K562 (cell line): ENCODE results near the gene GRWD1. TPM values are rescaled to one million over a fixed set of nuclear protein-coding genes. Genes with fewer than 3 reads are reported as not detected.

Source experiments
- ATAC-seq: fragments of 200-7000 bp; cut with Tn5 transposase; 3 replicates; pipeline ENCODE4 v1.9.1; 2020; ENCODE audit warnings: moderate library complexity
- BruUV-seq: library from RNA; stranded (reverse); fragments of 400-500 nt; replicated peaks from 2 replicates; lab custom pipeline; 2021; lab: Mats Ljungman, UMichigan
- CTCF ChIA-PET: fragments of 300-600 bp; formaldehyde crosslinking; extraction: SDS; loops from one replicate; lab custom pipeline; 2021; ENCODE audit warnings: low intra/inter-chr PET ratio; lab: Yijun Ruan, JAX
- POLR2A ChIA-PET: fragments of 300-600, 350-650 bp; sonication (Branson Sonifier 250); formaldehyde crosslinking; extraction: SDS; loops from one replicate; lab custom pipeline; 2021; ENCODE audit warnings: antibody characterized with exemption, inconsistent platforms; lab: Yijun Ruan, JAX
- DNase-seq, 4 experiments: peaks; one replicate each; pipeline versions ENCODE4 v3.0.0 to v3.0.0-alpha.2; 2011 to 2018; ENCODE audit warnings: low spot score in 3 of 4, mixed read lengths in 3 of 4; ENCODE audit errors: extremely low read depth in 1 of 4
- FAIRE-seq: peaks from 2 replicates; lab custom pipeline; 2011; peaks lifted over from hg19 to GRCh38; lab: Jason Lieb, UNC
- H2AFZ ChIP-seq: 2 replicates; pipeline ENCODE4 v1.6.0; 2011; ENCODE audit warnings: low read depth, low read length, control low read depth, inconsistent platforms
- H3K27ac ChIP-seq: fragments of 200-600 bp; 3 replicates; pipeline ENCODE4 v1.8.0; 2011; ENCODE audit warnings: low read depth, mild to moderate bottlenecking, control low read depth, inconsistent platforms, low read length, moderate library complexity, mixed read lengths; ENCODE audit errors: extremely low read depth
- H3K27me3 ChIP-seq, 2 experiments: fragments of 300-600 bp in 1 of 2; 2 replicates in 1 of 2; 3 replicates in 1 of 2; pipeline versions ENCODE4 v1.6.0 to v1.8.0; 2011; ENCODE audit warnings: inconsistent platforms in 2 of 2, low read length in 2 of 2, mild to moderate bottlenecking in 1 of 2, mixed read lengths in 1 of 2, moderate library complexity in 1 of 2; ENCODE audit not compliant: control insufficient read depth in 2 of 2, insufficient read depth in 2 of 2
- H3K36me3 ChIP-seq: fragments of 300-600 bp; 3 replicates; pipeline ENCODE4 v1.8.0; 2011; ENCODE audit warnings: mild to moderate bottlenecking, low read length, inconsistent platforms; ENCODE audit not compliant: control insufficient read depth, insufficient read depth
- H3K4me1 ChIP-seq, 2 experiments: fragments of 200-600 bp in 1 of 2; replicated peaks in 1 of 2; 2 replicates in 1 of 2; 3 replicates in 1 of 2; pipeline versions ENCODE4 v1.5.1 to v1.8.0; 2011; ENCODE audit warnings: inconsistent platforms in 2 of 2, low read length in 2 of 2, mild to moderate bottlenecking in 1 of 2, mixed read lengths in 1 of 2, moderate library complexity in 1 of 2; ENCODE audit not compliant: control insufficient read depth in 2 of 2, insufficient read depth in 2 of 2
- H3K4me2 ChIP-seq: 2 replicates; pipeline ENCODE4 v1.6.1; 2011; ENCODE audit warnings: low read length, control low read depth, inconsistent platforms, mixed read lengths; ENCODE audit not compliant: insufficient read depth
- H3K4me3 ChIP-seq: fragments of 200-600 bp; sonication (generic), shearing (Covaris generic); 2 replicates; pipeline ENCODE4 v1.5.1; 2016; ENCODE audit warnings: control low read depth, inconsistent platforms
- H3K79me2 ChIP-seq: fragments of 200-600 bp; 3 replicates; pipeline ENCODE4 v1.8.0; 2011; ENCODE audit warnings: low read length, inconsistent platforms; ENCODE audit not compliant: control insufficient read depth, insufficient read depth
- H3K9ac ChIP-seq, 2 experiments: 2 replicates each; pipeline versions ENCODE4 v1.6.0 to v1.6.1; 2011; ENCODE audit warnings: low read depth in 2 of 2, low read length in 2 of 2, control low read depth in 1 of 2, inconsistent platforms in 1 of 2, mild to moderate bottlenecking in 1 of 2, mixed read lengths in 1 of 2; ENCODE audit not compliant: insufficient read depth in 1 of 2
- H3K9me1 ChIP-seq: one replicate; pipeline ENCODE4 v1.6.0; 2011; ENCODE audit warnings: inconsistent platforms, mild to moderate bottlenecking, low read length, moderate library complexity; ENCODE audit not compliant: control insufficient read depth, insufficient read depth
- H3K9me3 ChIP-seq: replicated peaks from 2 replicates; pipeline ENCODE4 v1.5.1; 2011; ENCODE audit warnings: low read depth, low read length, inconsistent platforms; ENCODE audit not compliant: control insufficient read depth, insufficient read depth
- H4K20me1 ChIP-seq: replicated peaks from 2 replicates; pipeline ENCODE4 v1.6.1; 2011; ENCODE audit warnings: low read length, inconsistent platforms, mixed read lengths; ENCODE audit not compliant: control insufficient read depth, insufficient read depth
- FOXK2 ChIP-seq, 2 experiments: fragments of 450-650 bp; IDR thresholded peaks in 1 of 2; conservative IDR thresholded peaks in 1 of 2; 2 replicates each; pipeline ENCODE4 v1.6.1; 2016; ENCODE audit warnings: low read depth in 2 of 2, mild to moderate bottlenecking in 1 of 2
- GABPA ChIP-seq: fragments of 200-800 bp; sonication (Bioruptor generic); conservative IDR thresholded peaks from 2 replicates; pipeline ENCODE4 v1.6.1; 2016; ENCODE audit warnings: low read depth, missing genetic modification characterization, missing compliant biosample characterization
- HMBOX1 ChIP-seq: sonication (generic); IDR thresholded peaks from 2 replicates; pipeline ENCODE4 v1.6.1; 2016
- L3MBTL2 ChIP-seq: fragments of 450-650 bp; IDR thresholded peaks from 2 replicates; pipeline ENCODE4 v1.6.1; 2016; ENCODE audit warnings: mild to moderate bottlenecking, moderate library complexity
- MBD2 ChIP-seq: sonication (generic); IDR thresholded peaks from 2 replicates; pipeline ENCODE4 v1.6.1; 2016; ENCODE audit warnings: low read depth, borderline replicate concordance
- MCM2 ChIP-seq: fragments of 450-650 bp; IDR thresholded peaks from 2 replicates; pipeline ENCODE4 v1.6.1; 2017; ENCODE audit warnings: low read depth, mild to moderate bottlenecking
- NCOR1 ChIP-seq: fragments of 450-650 bp; IDR thresholded peaks from 2 replicates; pipeline ENCODE4 v1.6.1; 2016; ENCODE audit warnings: mild to moderate bottlenecking, moderate library complexity
- NFE2L1 ChIP-seq: fragments of 450-650 bp; IDR thresholded peaks from 2 replicates; pipeline ENCODE4 v1.6.1; 2016; ENCODE audit warnings: missing genetic modification characterization, low read depth, mild to moderate bottlenecking, missing compliant biosample characterization, moderate library complexity, borderline replicate concordance
- PHF8 ChIP-seq: fragments of 200-600 bp; sonication (generic); IDR thresholded peaks from 2 replicates; pipeline ENCODE4 v1.6.1; 2012; ENCODE audit warnings: mixed run types, mild to moderate bottlenecking, inconsistent platforms, low read length, moderate library complexity, borderline replicate concordance
- RBM14 ChIP-seq: fragments of 200-400 bp; formaldehyde crosslinking; IDR thresholded peaks from 2 replicates; pipeline ENCODE4 v1.6.1; 2018; ENCODE audit warnings: low read depth, mild to moderate bottlenecking, low read length, moderate library complexity, borderline replicate concordance; ENCODE audit not compliant: insufficient read depth
- STAG1 ChIP-seq: sonication (generic); formaldehyde crosslinking; IDR thresholded peaks from 2 replicates; pipeline ENCODE4 v1.5.0; 2020; ENCODE audit warnings: missing genetic modification reagents, borderline replicate concordance
- TARDBP ChIP-seq: fragments of 450-650 bp; IDR thresholded peaks from 2 replicates; pipeline ENCODE4 v1.6.1; 2016
- ZBTB33 ChIP-seq: sonication (generic); formaldehyde crosslinking; IDR thresholded peaks from 2 replicates; pipeline ENCODE4 v1.8.1; 2023; ENCODE audit warnings: mild to moderate bottlenecking, missing genetic modification reagents
- ZBTB7A ChIP-seq: IDR thresholded peaks from 2 replicates; pipeline ENCODE4 v1.6.1; 2011; ENCODE audit warnings: low read depth, mild to moderate bottlenecking, low read length, moderate library complexity, borderline replicate concordance; ENCODE audit not compliant: control insufficient read depth
- ZNF398 ChIP-seq: fragments of 250-450 bp; sonication (Bioruptor Pico); IDR thresholded peaks from 2 replicates; pipeline ENCODE4 v1.8.0; 2021; ENCODE audit warnings: moderate library complexity, mild to moderate bottlenecking, inconsistent platforms
- ZNF766 ChIP-seq: fragments of 200-800 bp; sonication (Bioruptor generic); conservative IDR thresholded peaks from 2 replicates; pipeline ENCODE4 v1.6.1; 2016; ENCODE audit warnings: missing genetic modification characterization, missing compliant biosample characterization
- WGBS: fragments of 100-300 bp; shearing (Covaris generic); methylation state at CpG from one replicate; pipeline ENCODE4 v1.1.6; 2016; ENCODE audit warnings: low coverage, mixed read lengths; ENCODE audit not compliant: insufficient coverage; ENCODE audit errors: missing lambda C conversion rate; 5-methylcytosine and 5-hydroxymethylcytosine counted together
- in situ Hi-C: fragments of 300-500 bp; cut with MboI; formaldehyde crosslinking; loops from 4 replicates; pipeline ENCODE4 v1.15.0; 2018; ENCODE audit warnings: inconsistent platforms, mixed read lengths
- intact Hi-C: fragments of 100-400 bp; cut with micrococcal nuclease; formaldehyde crosslinking; loops from 2 replicates; pipeline ENCODE4 v1.14.2; 2022
- polyA plus RNA-seq, 8 experiments: library from polyadenylated mRNA; depleted of rRNA in 4 of 8; stranded (reverse) in 5 of 8; unstranded in 3 of 8; fragments of >200 nt; fragmentation: Nextera tagmentation in 2 of 8; fragmentation: Illumina TruSeq in 1 of 8; extraction: Ambion mirVana in 2 of 8; extraction: Trizol in 1 of 8; gene quantifications; 2 replicates each; pipeline versions ENCODE4 v1.2.1 to v1.2.3, GENCODE V29; 2011 to 2014; ENCODE audit warnings: inconsistent platforms in 1 of 8, missing spikeins in 1 of 8
- total RNA-seq, 7 experiments: library from RNA; depleted of rRNA in 6 of 7; stranded (reverse); fragments of >200 nt in 6 of 7; fragmentation: Illumina TruSeq in 2 of 7; extraction: Trizol in 2 of 7; gene quantifications; 2 replicates each; pipeline versions ENCODE4 v1.2.1 to v1.2.3, GENCODE V29; 2011 to 2021; ENCODE audit warnings: low replicate concordance in 1 of 7

GRWD1 gene
- total and polyA plus RNA-seq, 9 of the 15 experiments (the other 6 are each of a cell fraction or from before 2014, with no cell fraction given) = 1.5 to 87.2 (median 24.5) TPM

- Histone ChIP-seq H3K4me2 (peak overlapping the region; percentile 85), H3K9me3 (no peaks in the 10 kb centered on the region), H3K27me3 (no peaks in the 10 kb centered on the region), H4K20me1 (no peaks in the 10 kb centered on the region), H3K9ac (peak overlapping the region; percentile 53 to 94), H3K4me3 (peak overlapping the region; percentile 51), H3K36me3 (peaks cover 3% of the 10 kb centered on the region; the same call in 1 of the 3 replicates), H3K9me1 (peaks cover 3% of the 10 kb centered on the region), H2AFZ (peak overlapping the region; percentile 95), H3K4me1 (peaks cover 10 to 50% of the 10 kb centered on the region in 2 experiments; a peak in 4 of 5 replicates), H3K79me2 (peaks cover 7% of the 10 kb centered on the region; the same call in 2 of the 3 replicates), H3K27ac (peak overlapping the region; percentile 73)
- DNase-seq = no peak
- 16% methylated on average over 28 of the region's 32 CpGs for WGBS
- no peak for ATAC-seq
- peak; percentile 40 for FAIRE-seq
- TSS peak; percentile 62 for BruUV-seq
- in situ Hi-C loops (no loop called here), intact Hi-C loops (loop anchor here (5.0 kb wide), 1 partner anchor 169 kb away; no protein-coding TSS in a partner anchor)
- ChIA-PET CTCF (no interaction called here), POLR2A (interaction anchor here (0.5 to 1.4 kb wide), 3 partner anchors 12 to 123 kb away, joined by 3 to 4 read pairs (median 3); no protein-coding TSS in a partner anchor)
- TF ChIP-seq MBD2 (0 out of 2 replicates have a peak, but pooled peaks have one; percentile 8), GABPA (tag) (0 out of 2 replicates have a peak, but pooled peaks have one; percentile 11), NFE2L1 (tag) (no peak), RBM14 (no peak), STAG1 (CRISPR knock-in tag) (peak; percentile 45; the same call in 1 of the 2 replicates), PHF8 (peak; percentile 60; the same call in 1 of the 2 replicates), ZNF766 (CRISPR knock-in tag) (no peak), ZBTB33 (CRISPR knock-in tag) (0 out of 2 replicates have a peak, but pooled peaks have one; percentile 38), L3MBTL2 (peak; percentile 46; the same call in 1 of the 2 replicates), HMBOX1 (no peak), MCM2 (no peak), NCOR1 (no peak), FOXK2 (conservative IDR thresholded peaks at IDR 0.05 in 1 of 2, IDR thresholded peaks at IDR 0.05 in 1 of 2; ENCODE audit: low read depth in 2 of 2) (no peak), ZBTB7A (0 out of 2 replicates have a peak, but pooled peaks have one; percentile 7), TARDBP (no peak), ZNF398 (CRISPR knock-in tag) (no peak)
Observed at GRCh38 chr19:48500830-48501493, 55.2 kb downstream of the GRWD1 start.
